ENCODE results near the gene TWIST2.

TWIST2 gene

GRCh38 chr2:238946318-238947242 lies 98.7 kb downstream of the TWIST2 start:
- H3K36me3 Mint-ChIP-seq: no peaks in the 10 kb centered on the region
- H3K4me3 Mint-ChIP-seq: no peak overlapping the region
- H3K27me3 Mint-ChIP-seq: peaks cover 2% of the 10 kb centered on the region
- no peak overlapping the region for H3K27ac Mint-ChIP-seq
- peaks cover 3% of the 10 kb centered on the region for H3K4me1 Mint-ChIP-seq
- H3K9me3 Mint-ChIP-seq: no peaks in the 10 kb centered on the region

GRCh38 chr2:238947243-238947760 lies 99.4 kb downstream of the TWIST2 start:
- H3K36me3 Mint-ChIP-seq: no peaks in the 10 kb centered on the region
- peaks cover 2% of the 10 kb centered on the region for H3K27me3 Mint-ChIP-seq
- no peaks in the 10 kb centered on the region for H3K9me3 Mint-ChIP-seq
- H3K4me1 Mint-ChIP-seq: peaks cover 3% of the 10 kb centered on the region
- no peak overlapping the region for H3K27ac Mint-ChIP-seq
- no peak overlapping the region for H3K4me3 Mint-ChIP-seq

- H3K27ac Mint-ChIP-seq: no peak overlapping the region
- H3K27me3 Mint-ChIP-seq: peaks cover under 1% of the 10 kb centered on the region
- peaks cover 3% of the 10 kb centered on the region for H3K4me1 Mint-ChIP-seq
- no peaks in the 10 kb centered on the region for H3K36me3 Mint-ChIP-seq
- H3K9me3 Mint-ChIP-seq: no peaks in the 10 kb centered on the region
- H3K4me3 Mint-ChIP-seq: no peak overlapping the region
Observed at GRCh38 chr2:238947920-238948710, 100.2 kb downstream of the TWIST2 start.

GRCh38 chr2:238948765-238949641 lies 101.1 kb downstream of the TWIST2 start:
- no peaks in the 10 kb centered on the region for H3K9me3 Mint-ChIP-seq
- peaks cover 3% of the 10 kb centered on the region for H3K27me3 Mint-ChIP-seq
- no peaks in the 10 kb centered on the region for H3K36me3 Mint-ChIP-seq
- H3K4me1 Mint-ChIP-seq: peaks cover 3% of the 10 kb centered on the region
- H3K4me3 Mint-ChIP-seq: no peak overlapping the region
- H3K27ac Mint-ChIP-seq: no peak overlapping the region

GRCh38 chr2:238949710-238950345 lies 101.9 kb downstream of the TWIST2 start:
- Mint-ChIP-seq H3K4me3 (no peak overlapping the region), H3K36me3 (no peaks in the 10 kb centered on the region), H3K9me3 (no peaks in the 10 kb centered on the region), H3K27me3 (peaks cover 5% of the 10 kb centered on the region), H3K27ac (no peak overlapping the region), H3K4me1 (peaks cover 3% of the 10 kb centered on the region)

GRCh38 chr2:238950551-238950950 lies 102.7 kb downstream of the TWIST2 start:
- peaks cover 3% of the 10 kb centered on the region for H3K4me1 Mint-ChIP-seq
- H3K4me3 Mint-ChIP-seq: no peak overlapping the region
- peaks cover 11% of the 10 kb centered on the region for H3K27me3 Mint-ChIP-seq
- no peaks in the 10 kb centered on the region for H3K36me3 Mint-ChIP-seq
- H3K9me3 Mint-ChIP-seq: no peaks in the 10 kb centered on the region
- no peak overlapping the region for H3K27ac Mint-ChIP-seq

- Mint-ChIP-seq H3K4me3 (no peak overlapping the region), H3K27me3 (peaks cover 14% of the 10 kb centered on the region), H3K9me3 (no peaks in the 10 kb centered on the region), H3K4me1 (peaks cover 3% of the 10 kb centered on the region), H3K27ac (no peak overlapping the region), H3K36me3 (no peaks in the 10 kb centered on the region)
Observed at GRCh38 chr2:238952261-238952919, 104.5 kb downstream of the TWIST2 start.

- Mint-ChIP-seq H3K9me3 (no peaks in the 10 kb centered on the region), H3K4me3 (no peak overlapping the region), H3K27me3 (peaks cover 14% of the 10 kb centered on the region)
Observed at GRCh38 chr2:238954841-238955591, 107.1 kb downstream of the TWIST2 start.

GRCh38 chr2:238955648-238956531 lies 108.0 kb downstream of the TWIST2 start:
- no peak overlapping the region for H3K27ac Mint-ChIP-seq
- H3K9me3 Mint-ChIP-seq: no peaks in the 10 kb centered on the region
- no peak overlapping the region for H3K4me3 Mint-ChIP-seq
- peaks cover 14% of the 10 kb centered on the region for H3K27me3 Mint-ChIP-seq
- H3K4me1 Mint-ChIP-seq: no peaks in the 10 kb centered on the region
- H3K36me3 Mint-ChIP-seq: no peaks in the 10 kb centered on the region

More at GRCh38 chr2:238954841-238955591, 107.1 kb downstream of the TWIST2 start:
- no peak overlapping the region for H3K27ac Mint-ChIP-seq
- H3K4me1 Mint-ChIP-seq: no peaks in the 10 kb centered on the region
- H3K36me3 Mint-ChIP-seq: no peaks in the 10 kb centered on the region

GRCh38 chr2:238956676-238957075 lies 108.8 kb downstream of the TWIST2 start:
- Mint-ChIP-seq H3K36me3 (no peaks in the 10 kb centered on the region), H3K4me1 (no peaks in the 10 kb centered on the region), H3K9me3 (no peaks in the 10 kb centered on the region), H3K27ac (no peak overlapping the region), H3K27me3 (peaks cover 14% of the 10 kb centered on the region), H3K4me3 (no peak overlapping the region)
